Measurements from ENCODE around the gene KRT33A. TPM values are rescaled to one million over a fixed set of nuclear protein-coding genes. Genes with fewer than 3 reads are reported as not detected.

Gene KRT33A
- total RNA-seq, 1 donor from 2014 or later = not detected

DNA sequence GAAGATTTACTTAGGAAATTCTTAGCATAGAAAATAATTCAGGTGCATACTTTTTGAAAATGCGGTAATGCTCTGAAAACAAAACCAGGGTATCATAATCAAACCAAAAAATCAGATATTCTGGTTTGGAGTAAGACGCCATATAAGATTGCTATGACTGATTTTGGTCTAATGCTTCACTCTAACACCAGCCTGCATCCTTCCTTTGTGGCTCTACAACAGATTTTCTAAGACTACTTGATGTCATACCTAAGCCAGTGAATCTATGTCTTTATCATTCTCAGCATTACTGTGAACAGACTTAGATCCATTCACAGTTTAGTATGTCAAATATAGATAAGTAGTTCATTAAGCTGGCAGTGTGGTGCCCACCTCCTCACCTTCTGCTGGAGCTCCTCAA is 18.4 kb upstream of the KRT33A start:
- Mint-ChIP-seq H3K27me3 (ENCODE audit: low read depth) (no peaks in the 10 kb centered on the region), H3K36me3 (no peaks in the 10 kb centered on the region), H3K9me3 (peaks cover 1% of the 10 kb centered on the region), H3K27ac (no peak overlapping the region), H3K4me1 (peaks cover 7% of the 10 kb centered on the region), H3K4me3 (no peak overlapping the region)
- DNase-seq (ENCODE audit: low spot score in 2 of 2, unreplicated experiment in 2 of 2) = no peak
- TF ChIP-seq, protein P1, sequence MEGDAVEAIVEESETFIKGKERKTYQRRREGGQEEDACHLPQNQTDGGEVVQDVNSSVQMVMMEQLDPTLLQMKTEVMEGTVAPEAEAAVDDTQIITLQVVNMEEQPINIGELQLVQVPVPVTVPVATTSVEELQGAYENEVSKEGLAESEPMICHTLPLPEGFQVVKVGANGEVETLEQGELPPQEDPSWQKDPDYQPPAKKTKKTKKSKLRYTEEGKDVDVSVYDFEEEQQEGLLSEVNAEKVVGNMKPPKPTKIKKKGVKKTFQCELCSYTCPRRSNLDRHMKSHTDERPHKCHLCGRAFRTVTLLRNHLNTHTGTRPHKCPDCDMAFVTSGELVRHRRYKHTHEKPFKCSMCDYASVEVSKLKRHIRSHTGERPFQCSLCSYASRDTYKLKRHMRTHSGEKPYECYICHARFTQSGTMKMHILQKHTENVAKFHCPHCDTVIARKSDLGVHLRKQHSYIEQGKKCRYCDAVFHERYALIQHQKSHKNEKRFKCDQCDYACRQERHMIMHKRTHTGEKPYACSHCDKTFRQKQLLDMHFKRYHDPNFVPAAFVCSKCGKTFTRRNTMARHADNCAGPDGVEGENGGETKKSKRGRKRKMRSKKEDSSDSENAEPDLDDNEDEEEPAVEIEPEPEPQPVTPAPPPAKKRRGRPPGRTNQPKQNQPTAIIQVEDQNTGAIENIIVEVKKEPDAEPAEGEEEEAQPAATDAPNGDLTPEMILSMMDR (IDR thresholded peaks at IDR 0.05; ENCODE audit: unreplicated experiment) = no peak

DNA sequence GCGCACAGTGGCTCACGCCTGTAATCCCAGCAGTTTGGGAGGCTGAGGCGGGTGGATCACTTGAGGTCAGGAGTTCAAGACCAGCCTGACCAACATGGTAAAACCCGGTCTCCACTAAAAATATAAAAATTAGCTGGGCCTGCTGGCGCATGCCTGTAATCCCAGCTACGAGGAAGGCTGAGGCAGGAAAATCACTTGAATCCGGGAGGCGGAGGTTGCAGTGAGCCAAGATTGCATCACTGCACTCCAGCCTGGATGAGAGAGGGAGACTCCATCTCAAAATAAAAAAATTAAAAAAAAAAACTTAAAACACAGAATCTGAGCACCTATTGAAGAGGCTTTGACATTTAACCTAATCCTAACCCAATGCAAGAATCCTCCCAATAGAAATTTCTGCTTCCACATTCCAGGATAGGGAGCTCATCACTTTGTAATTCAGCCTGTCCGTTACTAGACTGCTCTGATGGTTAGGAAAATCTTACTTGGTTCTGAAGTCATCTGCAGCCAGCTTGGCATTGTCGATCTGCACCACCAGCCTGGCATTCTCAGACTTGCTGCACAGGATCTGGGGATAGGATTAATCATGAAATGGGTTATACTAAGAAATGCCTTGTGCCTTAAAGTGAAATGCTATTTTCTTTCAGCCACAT is 16.9 kb upstream of the KRT33A start:
- Mint-ChIP-seq H3K36me3 (no peaks in the 10 kb centered on the region), H3K27me3 (ENCODE audit: low read depth) (no peaks in the 10 kb centered on the region), H3K4me1 (peaks cover 7% of the 10 kb centered on the region), H3K9me3 (no peaks in the 10 kb centered on the region), H3K27ac (no peak overlapping the region), H3K4me3 (no peak overlapping the region)
- DNase-seq (ENCODE audit: low spot score in 2 of 2, unreplicated experiment in 2 of 2) = no peak
- TF ChIP-seq, protein P1 (IDR thresholded peaks at IDR 0.05; ENCODE audit: unreplicated experiment) = no peak

DNA sequence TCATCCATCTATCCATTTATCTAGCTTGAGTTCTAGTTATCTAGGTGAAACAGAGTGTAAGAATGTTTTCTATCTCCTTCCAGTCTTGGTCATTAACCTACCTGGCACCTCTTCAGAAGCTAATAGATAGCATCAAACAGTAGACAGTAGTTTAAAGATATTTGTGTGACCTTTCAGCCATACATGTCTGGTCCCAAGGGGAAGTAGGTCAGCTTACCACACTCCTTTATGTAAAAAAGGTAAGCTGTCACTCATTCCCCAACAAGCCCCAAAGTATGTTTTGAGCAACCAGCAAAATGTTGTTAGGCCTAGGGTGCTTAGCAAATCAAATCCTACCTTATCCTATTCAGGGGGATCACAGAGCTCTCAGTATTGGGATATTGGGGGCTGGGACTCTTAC is 15.4 kb upstream of the KRT33A start:
- DNase-seq (ENCODE audit: low spot score in 2 of 2, unreplicated experiment in 2 of 2) = no peak
- H3K36me3 Mint-ChIP-seq = no peaks in the 10 kb centered on the region
- TF ChIP-seq, protein P1 (IDR thresholded peaks at IDR 0.05; ENCODE audit: unreplicated experiment) = no peak
- no peaks in the 10 kb centered on the region for H3K9me3 Mint-ChIP-seq
- H3K4me3 Mint-ChIP-seq = no peak overlapping the region
- no peak overlapping the region for H3K27ac Mint-ChIP-seq
- peaks cover 7% of the 10 kb centered on the region for H3K4me1 Mint-ChIP-seq
- no peaks in the 10 kb centered on the region for H3K27me3 Mint-ChIP-seq (ENCODE audit: low read depth)

DNA sequence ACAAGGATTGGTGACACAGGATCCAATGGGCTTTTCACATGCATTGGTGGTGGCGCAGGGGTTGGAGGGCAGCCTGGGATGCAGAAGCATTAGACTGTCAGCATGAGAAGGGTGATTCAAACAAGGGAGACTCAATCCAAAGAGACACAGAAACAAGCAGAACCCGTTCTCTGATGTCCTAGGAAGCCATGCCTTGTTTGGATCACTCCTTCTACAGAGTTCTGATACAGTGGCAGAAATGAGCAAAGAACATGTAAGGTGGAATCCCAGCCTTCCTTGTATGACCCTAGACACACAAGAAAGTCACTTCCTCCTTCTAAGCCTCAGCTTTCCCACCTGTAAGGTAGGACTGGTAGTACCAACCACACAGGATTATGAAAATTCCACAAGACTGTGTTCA is 13.3 kb upstream of the KRT33A start:
- Mint-ChIP-seq H3K4me3 (no peak overlapping the region), H3K36me3 (no peaks in the 10 kb centered on the region), H3K9me3 (peaks cover 7% of the 10 kb centered on the region), H3K4me1 (peaks cover 7% of the 10 kb centered on the region), H3K27me3 (ENCODE audit: low read depth) (no peaks in the 10 kb centered on the region), H3K27ac (no peak overlapping the region)
- no peak for DNase-seq (ENCODE audit: low spot score in 2 of 2, unreplicated experiment in 2 of 2)
- TF ChIP-seq, protein P1 (IDR thresholded peaks at IDR 0.05; ENCODE audit: unreplicated experiment) = no peak

DNA sequence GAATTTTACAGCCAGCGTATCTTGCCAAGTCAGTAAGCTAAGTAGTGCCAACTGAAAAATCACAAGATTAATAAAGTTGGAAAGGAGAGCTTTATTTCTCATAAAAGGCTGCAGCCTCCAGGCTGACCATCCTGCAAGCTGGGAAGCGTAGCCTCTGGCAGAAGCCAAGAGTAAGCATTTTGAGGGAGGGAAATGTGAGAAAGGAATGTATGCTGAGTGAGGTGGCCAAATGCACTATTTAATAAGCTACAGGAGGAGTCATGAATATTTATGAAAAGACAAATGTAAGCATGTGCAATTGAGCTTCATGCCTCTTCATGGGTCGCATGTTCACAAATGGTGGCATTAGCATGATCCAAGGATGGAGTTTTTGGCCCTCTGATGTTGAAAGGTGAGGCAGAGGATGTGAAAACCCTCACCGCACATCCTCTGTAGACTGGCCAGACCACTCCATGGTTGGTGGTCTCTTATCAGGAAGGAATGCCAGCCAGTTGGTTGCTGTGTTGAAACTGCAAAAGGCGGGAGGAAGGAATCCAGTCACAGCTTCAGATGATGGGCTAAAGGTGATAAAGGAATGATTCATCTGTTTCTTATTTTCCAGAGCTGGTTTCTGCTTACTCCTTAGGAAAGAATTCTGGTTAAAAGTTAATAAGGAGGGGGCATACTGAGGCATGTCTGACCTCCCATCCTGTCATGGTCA is 9.8 kb upstream of the KRT33A start:
- peaks cover 24% of the 10 kb centered on the region for H3K9me3 Mint-ChIP-seq
- H3K27me3 Mint-ChIP-seq (ENCODE audit: low read depth) = no peaks in the 10 kb centered on the region
- no peaks in the 10 kb centered on the region for H3K4me1 Mint-ChIP-seq
- TF ChIP-seq, protein P1 (IDR thresholded peaks at IDR 0.05; ENCODE audit: unreplicated experiment) = no peak
- H3K4me3 Mint-ChIP-seq = no peak overlapping the region
- DNase-seq (ENCODE audit: low spot score in 2 of 2, unreplicated experiment in 2 of 2) = no peak
- no peak overlapping the region for H3K27ac Mint-ChIP-seq
- H3K36me3 Mint-ChIP-seq = no peaks in the 10 kb centered on the region

Data from mesothelial cell of epicardium (in vitro differentiated cells).